Natural killer cell (primary cell): ENCODE results near the gene ARMH1. TPM values are rescaled to one million over a fixed set of nuclear protein-coding genes. Genes with fewer than 3 reads are reported as not detected.
A peak's percentile ranks its signal among the peaks of the same experiment; 100 is the strongest.

Experiments used
- ATAC-seq, 3 donors: fragments of 150-1000 bp in 2 of 3; fragments of 200-7000 bp in 1 of 3; cut with Tn5 transposase; 1 replicate in 1 of 3; 2 replicates in 2 of 3; pipeline ENCODE4 v1.10.0; 2021; ENCODE audit warnings: mild to moderate bottlenecking in 2 of 3, moderate library complexity in 2 of 3
- DNase-seq, 2 donors: peaks; one replicate each; pipeline versions ENCODE4 v3.0.0 to v3.0.0-alpha.2; 2013 to 2021; ENCODE audit warnings: mixed read lengths in 1 of 2
- H3K27ac ChIP-seq: one replicate; pipeline ENCODE4 v1.5.1; 2013; ENCODE audit warnings: mild to moderate bottlenecking, low read length
- H3K27me3 ChIP-seq: one replicate; pipeline ENCODE4 v1.6.1; 2013; ENCODE audit warnings: low read length; ENCODE audit not compliant: control insufficient read depth, insufficient read depth
- H3K36me3 ChIP-seq: one replicate; pipeline ENCODE4 v1.6.1; 2013; ENCODE audit warnings: low read length; ENCODE audit not compliant: control insufficient read depth, insufficient read depth
- H3K4me1 ChIP-seq: one replicate; pipeline ENCODE4 v1.6.1; 2013; ENCODE audit warnings: low read length; ENCODE audit not compliant: control insufficient read depth, insufficient read depth
- H3K4me3 ChIP-seq: one replicate; pipeline ENCODE4 v1.5.1; 2013; ENCODE audit warnings: low read length
- H3K9me3 ChIP-seq: one replicate; pipeline ENCODE4 v1.6.1; 2013; ENCODE audit warnings: low read length; ENCODE audit not compliant: control insufficient read depth, insufficient read depth
- H3K27ac Mint-ChIP-seq, 2 donors: one replicate each; pipeline ENCODE4 v1.8.0; 2022; ENCODE audit warnings: mild to moderate bottlenecking in 2 of 2, mixed read lengths in 2 of 2, moderate library complexity in 1 of 2
- H3K27me3 Mint-ChIP-seq, 2 donors: one replicate each; pipeline ENCODE4 v1.8.0; 2022; ENCODE audit warnings: low read depth in 2 of 2, mixed read lengths in 2 of 2
- H3K36me3 Mint-ChIP-seq: one replicate; pipeline ENCODE4 v1.8.0; 2022; ENCODE audit warnings: mixed read lengths
- H3K4me1 Mint-ChIP-seq, 2 donors: one replicate each; pipeline ENCODE4 v1.8.0; 2022; ENCODE audit warnings: mixed read lengths in 2 of 2
- H3K4me3 Mint-ChIP-seq: one replicate; pipeline ENCODE4 v1.8.0; 2022; ENCODE audit warnings: mild to moderate bottlenecking, moderate library complexity, mixed read lengths
- H3K9me3 Mint-ChIP-seq, 2 donors: one replicate each; pipeline ENCODE4 v1.8.0; 2022; ENCODE audit warnings: mixed read lengths in 2 of 2
- WGBS: methylation state at CpG from one replicate; pipeline ENCODE4 v1.1.7; 2013; ENCODE audit warnings: missing lambda C conversion rate; ENCODE audit not compliant: insufficient coverage; 5-methylcytosine and 5-hydroxymethylcytosine counted together
- intact Hi-C: fragments of 100-400 bp; cut with micrococcal nuclease; formaldehyde crosslinking; loops from one replicate; pipeline ENCODE4 v1.14.2; 2022
- total RNA-seq, 4 donors: library from RNA; stranded (reverse); fragments of 120-200 nt in 1 of 4; gene quantifications; one replicate each; pipeline versions ENCODE4 v1.2.3 to v1.2.4, GENCODE V29; 2013 to 2022
- TF ChIP-seq, protein P1 (sequence below): fragments of 200-600 bp; IDR thresholded peaks from one replicate; pipeline ENCODE4 v1.8.0; 2022; ENCODE audit warnings: antibody characterized with exemption

The ARMH1 gene
- total RNA-seq, 3 donors from 2014 or later (not counting 1 experiment from before 2014, with no cell fraction given): 1.5 to 25.5 (median 5.0) TPM

DNA sequence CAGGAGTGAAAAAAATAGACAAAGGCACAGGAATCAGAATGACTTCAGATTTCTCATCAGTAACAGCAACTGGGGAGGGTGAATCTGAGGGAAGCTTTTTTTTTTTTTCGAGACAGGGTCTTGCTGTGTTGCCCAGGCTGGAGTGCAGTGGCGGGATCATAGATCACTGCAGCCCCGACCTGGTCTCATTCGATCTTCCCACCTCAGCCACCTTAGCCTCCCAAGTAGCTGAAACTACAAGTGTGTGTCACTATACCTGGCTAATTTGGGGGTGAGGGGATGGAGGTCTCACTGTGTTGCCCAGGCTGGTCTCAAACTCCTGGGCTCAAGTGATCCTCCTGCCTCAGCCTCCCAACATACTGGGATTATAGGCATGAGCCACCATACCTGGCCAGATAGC is 10.7 kb downstream of the ARMH1 start:
- H3K4me3 Mint-ChIP-seq: no peak overlapping the region
- Histone ChIP-seq H3K4me3 (no peak overlapping the region), H3K9me3 (no peaks in the 10 kb centered on the region), H3K27me3 (no peaks in the 10 kb centered on the region), H3K36me3 (no peaks in the 10 kb centered on the region), H3K4me1 (no peaks in the 10 kb centered on the region), H3K27ac (no peak overlapping the region)
- no peaks in the 10 kb centered on the region for H3K27me3 Mint-ChIP-seq
- WGBS: 96% methylated on average over 3 of the region's 4 CpGs
- no peaks in the 10 kb centered on the region for H3K36me3 Mint-ChIP-seq
- no peaks in the 10 kb centered on the region for H3K9me3 Mint-ChIP-seq
- no peak for DNase-seq
- intact Hi-C loops: no loop called here
- TF ChIP-seq, protein P1, sequence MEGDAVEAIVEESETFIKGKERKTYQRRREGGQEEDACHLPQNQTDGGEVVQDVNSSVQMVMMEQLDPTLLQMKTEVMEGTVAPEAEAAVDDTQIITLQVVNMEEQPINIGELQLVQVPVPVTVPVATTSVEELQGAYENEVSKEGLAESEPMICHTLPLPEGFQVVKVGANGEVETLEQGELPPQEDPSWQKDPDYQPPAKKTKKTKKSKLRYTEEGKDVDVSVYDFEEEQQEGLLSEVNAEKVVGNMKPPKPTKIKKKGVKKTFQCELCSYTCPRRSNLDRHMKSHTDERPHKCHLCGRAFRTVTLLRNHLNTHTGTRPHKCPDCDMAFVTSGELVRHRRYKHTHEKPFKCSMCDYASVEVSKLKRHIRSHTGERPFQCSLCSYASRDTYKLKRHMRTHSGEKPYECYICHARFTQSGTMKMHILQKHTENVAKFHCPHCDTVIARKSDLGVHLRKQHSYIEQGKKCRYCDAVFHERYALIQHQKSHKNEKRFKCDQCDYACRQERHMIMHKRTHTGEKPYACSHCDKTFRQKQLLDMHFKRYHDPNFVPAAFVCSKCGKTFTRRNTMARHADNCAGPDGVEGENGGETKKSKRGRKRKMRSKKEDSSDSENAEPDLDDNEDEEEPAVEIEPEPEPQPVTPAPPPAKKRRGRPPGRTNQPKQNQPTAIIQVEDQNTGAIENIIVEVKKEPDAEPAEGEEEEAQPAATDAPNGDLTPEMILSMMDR: no peak
- no peaks in the 10 kb centered on the region for H3K4me1 Mint-ChIP-seq
- H3K27ac Mint-ChIP-seq: no peak overlapping the region
- no peak for ATAC-seq

DNA sequence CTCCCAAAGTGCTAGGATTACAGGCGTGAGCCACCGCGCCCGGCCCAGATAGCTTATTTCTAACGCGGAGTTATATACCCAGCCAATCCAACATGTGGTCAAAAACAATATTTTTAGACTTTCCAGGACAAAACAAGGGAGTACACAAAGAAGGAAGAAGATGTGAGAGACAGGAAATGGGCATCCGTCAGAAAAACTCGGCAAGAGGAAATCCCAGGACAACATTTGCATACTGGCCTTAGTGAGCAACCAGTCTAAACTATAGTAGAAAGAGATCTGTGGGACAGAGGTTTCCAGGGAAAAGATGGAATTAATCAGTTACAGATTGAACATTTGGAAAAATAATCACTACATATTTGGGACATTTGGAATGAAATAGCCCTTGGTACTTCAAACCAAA is 11.4 kb downstream of the ARMH1 start:
- no peaks in the 10 kb centered on the region for H3K36me3 ChIP-seq
- no peak overlapping the region for H3K27ac ChIP-seq
- no peak overlapping the region for H3K4me3 Mint-ChIP-seq
- H3K9me3 ChIP-seq: no peaks in the 10 kb centered on the region
- intact Hi-C loops: no loop called here
- DNase-seq (no peak), ATAC-seq (no peak)
- H3K4me3 ChIP-seq: no peak overlapping the region
- H3K4me1 Mint-ChIP-seq: no peaks in the 10 kb centered on the region
- no peaks in the 10 kb centered on the region for H3K27me3 Mint-ChIP-seq
- no peaks in the 10 kb centered on the region for H3K27me3 ChIP-seq
- no peaks in the 10 kb centered on the region for H3K4me1 ChIP-seq
- H3K9me3 Mint-ChIP-seq: no peaks in the 10 kb centered on the region
- no peak overlapping the region for H3K27ac Mint-ChIP-seq
- TF ChIP-seq, protein P1: no peak
- 79% methylated on average over 6 of the region's 8 CpGs for WGBS
- H3K36me3 Mint-ChIP-seq: no peaks in the 10 kb centered on the region

DNA sequence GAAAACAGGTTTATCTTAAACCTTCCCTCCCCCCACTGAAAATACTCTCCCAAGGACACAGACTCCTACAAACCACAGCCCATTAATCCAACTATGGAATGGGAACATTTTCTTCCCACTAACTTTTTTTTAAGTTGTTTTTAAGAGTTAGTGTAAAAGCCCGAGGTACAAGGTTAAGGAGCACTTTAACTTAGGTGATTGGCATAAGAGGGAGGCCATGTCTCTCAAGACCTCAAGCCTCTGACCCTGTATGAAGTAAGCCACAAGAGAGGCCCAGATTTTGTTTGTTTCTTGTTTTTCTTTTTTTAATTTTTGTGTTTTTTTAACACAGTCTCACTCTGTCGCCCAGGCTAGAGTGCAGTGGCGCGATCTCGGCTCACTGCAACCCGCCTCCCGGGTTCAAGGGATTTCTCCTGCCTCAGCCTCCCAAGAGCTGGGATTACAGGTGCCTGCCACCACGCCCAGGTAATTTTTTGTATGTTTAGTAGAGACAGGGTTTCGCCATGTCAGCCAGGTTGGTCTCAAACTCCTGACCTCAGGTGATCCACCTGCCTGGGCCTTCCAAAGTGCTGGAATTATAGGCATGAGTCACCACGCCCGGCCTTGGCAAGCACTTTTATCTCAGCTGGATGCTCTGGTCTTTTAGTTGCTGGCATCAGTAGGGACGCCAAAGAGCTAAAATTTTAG is 14.4 kb downstream of the ARMH1 start:
- no peak for DNase-seq
- TF ChIP-seq, protein P1: no peak
- Histone ChIP-seq H3K27ac (no peak overlapping the region), H3K4me1 (no peaks in the 10 kb centered on the region), H3K36me3 (no peaks in the 10 kb centered on the region), H3K9me3 (no peaks in the 10 kb centered on the region), H3K4me3 (no peak overlapping the region), H3K27me3 (no peaks in the 10 kb centered on the region)
- WGBS: 94% methylated on average over 12 of the region's 12 CpGs
- Mint-ChIP-seq H3K4me3 (no peak overlapping the region), H3K4me1 (no peaks in the 10 kb centered on the region), H3K27me3 (no peaks in the 10 kb centered on the region), H3K36me3 (no peaks in the 10 kb centered on the region), H3K9me3 (no peaks in the 10 kb centered on the region), H3K27ac (peak overlapping the region in 1 of 2 donors; percentile 8)
- no peak for ATAC-seq
- intact Hi-C loops: no loop called here

DNA sequence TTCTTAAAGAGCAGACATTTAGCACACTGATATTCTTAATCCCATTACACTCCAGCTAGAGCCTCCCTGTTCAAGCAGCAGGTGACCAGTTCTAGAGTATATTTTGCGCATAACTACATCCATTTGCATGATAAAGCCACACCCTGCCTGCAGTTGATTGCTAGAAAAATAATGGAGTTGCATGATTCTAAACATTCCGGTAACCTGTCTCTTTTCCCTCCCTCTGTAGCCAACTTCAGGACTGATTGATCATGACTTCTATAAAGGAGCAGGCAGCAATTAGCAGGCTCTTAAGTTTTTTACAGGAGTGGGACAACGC is 14.9 kb downstream of the ARMH1 start:
- 94% methylated on average over 2 of the region's 3 CpGs for WGBS
- ATAC-seq: no peak
- intact Hi-C loops: no loop called here
- Histone ChIP-seq H3K9me3 (no peaks in the 10 kb centered on the region), H3K27me3 (no peaks in the 10 kb centered on the region), H3K4me1 (no peaks in the 10 kb centered on the region), H3K36me3 (no peaks in the 10 kb centered on the region), H3K4me3 (no peak overlapping the region), H3K27ac (no peak overlapping the region)
- Mint-ChIP-seq H3K4me1 (no peaks in the 10 kb centered on the region), H3K36me3 (no peaks in the 10 kb centered on the region), H3K4me3 (no peak overlapping the region), H3K9me3 (no peaks in the 10 kb centered on the region), H3K27me3 (no peaks in the 10 kb centered on the region), H3K27ac (no peak overlapping the region)
- TF ChIP-seq, protein P1: no peak
- no peak for DNase-seq
